ENCODE results near the gene PRRG4.

The PRRG4 gene

GRCh38 chr11:32840587-32840986 is 10.9 kb downstream of the PRRG4 start:
- no peak overlapping the region for H3K4me3 ChIP-seq (ENCODE audit: low read depth, low read length)
- TF ChIP-seq CTCF (conservative IDR thresholded peaks at IDR 0.05; ENCODE audit: low read depth, low read length) = no peak
- DNase-seq (ENCODE audit: low read depth) = no peak

GRCh38 chr11:32843544-32843943 is 13.8 kb downstream of the PRRG4 start:
- no peak for DNase-seq (ENCODE audit: low read depth)
- no peak overlapping the region for H3K4me3 ChIP-seq (ENCODE audit: low read depth, low read length)
- no peak for TF ChIP-seq CTCF (conservative IDR thresholded peaks at IDR 0.05; ENCODE audit: low read depth, low read length)

GRCh38 chr11:32847511-32847910 is 17.8 kb downstream of the PRRG4 start:
- no peak for DNase-seq (ENCODE audit: low read depth)
- no peak for TF ChIP-seq CTCF (conservative IDR thresholded peaks at IDR 0.05; ENCODE audit: low read depth, low read length)
- H3K4me3 ChIP-seq (ENCODE audit: low read depth, low read length) = no peak overlapping the region

GRCh38 chr11:32849761-32850160 is 20.0 kb downstream of the PRRG4 start:
- no peak for TF ChIP-seq CTCF (conservative IDR thresholded peaks at IDR 0.05; ENCODE audit: low read depth, low read length)
- DNase-seq (ENCODE audit: low read depth) = no peak
- no peak overlapping the region for H3K4me3 ChIP-seq (ENCODE audit: low read depth, low read length)

- no peak for DNase-seq (ENCODE audit: low read depth)
- H3K4me3 ChIP-seq (ENCODE audit: low read depth, low read length) = no peak overlapping the region
- TF ChIP-seq CTCF (conservative IDR thresholded peaks at IDR 0.05; ENCODE audit: low read depth, low read length) = no peak
These were observed 21.5 kb downstream of the PRRG4 start for GRCh38 chr11:32851251-32851650.

- no peak overlapping the region for H3K4me3 ChIP-seq (ENCODE audit: low read depth, low read length)
- no peak for TF ChIP-seq CTCF (conservative IDR thresholded peaks at IDR 0.05; ENCODE audit: low read depth, low read length)
- peak; percentile 63 for DNase-seq (ENCODE audit: low read depth)
These were observed 22.5 kb downstream of the PRRG4 start for GRCh38 chr11:32852207-32852606.

GRCh38 chr11:32855601-32856000 is 25.9 kb downstream of the PRRG4 start:
- TF ChIP-seq CTCF (conservative IDR thresholded peaks at IDR 0.05; ENCODE audit: low read depth, low read length) = no peak
- DNase-seq (ENCODE audit: low read depth) = no peak
- no peak overlapping the region for H3K4me3 ChIP-seq (ENCODE audit: low read depth, low read length)

Data from choroid plexus epithelial cell (primary cell).